A549 treated with DMSO at 1 μM for 4 hours (cell line): ENCODE measurements around the gene ZNRD2. TPM values are rescaled to one million over a fixed set of nuclear protein-coding genes. Genes with fewer than 3 reads are reported as not detected.

Source experiments
- total RNA-seq: library from RNA; stranded (reverse); fragments of 200-300 nt; extraction: Qiagen RNA extraction; gene quantifications from 5 replicates; pipeline ENCODE4 v1.2.3, GENCODE V29; 2022; ENCODE audit warnings: low read depth

ZNRD2 gene
- 64.8 to 81.6 TPM (median 75.2 TPM) in 5 replicates for total RNA-seq

DNA sequence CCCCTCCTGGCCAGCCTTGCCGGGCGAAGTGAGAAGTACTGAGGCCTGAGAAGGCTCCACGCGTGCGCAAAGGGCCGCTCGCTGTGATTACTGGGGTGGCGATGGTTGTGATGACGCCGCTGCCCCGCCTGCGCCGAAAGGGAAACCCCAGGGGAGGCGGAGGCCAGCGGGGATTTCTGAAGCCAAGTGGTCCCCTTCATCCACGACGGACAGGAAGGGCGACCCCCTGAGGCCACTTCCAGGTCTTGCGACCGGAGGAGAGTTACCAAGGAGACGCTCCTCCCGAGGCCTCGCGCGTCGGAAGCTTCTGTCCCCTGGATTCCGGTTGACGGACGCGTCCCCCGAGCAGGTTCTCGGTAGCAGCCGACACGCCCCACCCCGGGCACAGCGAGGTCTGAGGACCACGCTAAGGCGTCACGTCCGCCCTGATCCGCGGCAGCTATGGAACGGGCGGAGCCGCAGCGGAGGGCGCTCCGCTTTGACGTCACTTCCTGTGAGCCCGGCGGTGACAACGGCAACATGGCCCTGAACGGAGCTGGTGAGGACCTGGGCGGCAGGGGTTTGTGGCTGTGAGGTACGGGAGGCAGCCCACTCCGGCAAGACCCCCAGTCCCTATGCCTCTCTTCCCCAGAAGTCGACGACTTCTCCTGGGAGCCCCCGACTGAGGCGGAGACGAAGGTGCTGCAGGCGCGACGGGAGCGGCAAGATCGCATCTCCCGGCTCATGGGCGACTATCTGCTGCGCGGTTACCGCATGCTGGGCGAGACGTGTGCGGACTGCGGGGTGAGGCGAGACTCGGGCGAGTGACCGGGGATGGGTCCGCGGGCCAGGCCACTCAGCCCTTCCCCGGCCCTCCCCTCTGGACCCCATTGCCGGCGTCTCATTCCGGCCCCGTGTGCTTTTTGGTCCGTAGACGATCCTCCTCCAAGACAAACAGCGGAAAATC, at the start of gene ZNRD2:
TSS of gene ZNRD2 (plus strand) at position 505 of the 946 bp plus-strand sequence. CDS start at position 520, 15 bp downstream.

GRCh38 chr11:65524741-65525545, 45.3 kb upstream of the ZNRD2 start, which contains the start of gene SCYL1:
SCYL1 (plus strand) TSS chr11:65525083; CDS start chr11:65525154, 71 bp downstream.

GRCh38 chr11:65558002-65558929, 12.0 kb upstream of the ZNRD2 start, which contains the start of gene LTBP3:
LTBP3 (minus strand) TSS chr11:65558359; CDS start chr11:65557959, 400 bp downstream.

DNA sequence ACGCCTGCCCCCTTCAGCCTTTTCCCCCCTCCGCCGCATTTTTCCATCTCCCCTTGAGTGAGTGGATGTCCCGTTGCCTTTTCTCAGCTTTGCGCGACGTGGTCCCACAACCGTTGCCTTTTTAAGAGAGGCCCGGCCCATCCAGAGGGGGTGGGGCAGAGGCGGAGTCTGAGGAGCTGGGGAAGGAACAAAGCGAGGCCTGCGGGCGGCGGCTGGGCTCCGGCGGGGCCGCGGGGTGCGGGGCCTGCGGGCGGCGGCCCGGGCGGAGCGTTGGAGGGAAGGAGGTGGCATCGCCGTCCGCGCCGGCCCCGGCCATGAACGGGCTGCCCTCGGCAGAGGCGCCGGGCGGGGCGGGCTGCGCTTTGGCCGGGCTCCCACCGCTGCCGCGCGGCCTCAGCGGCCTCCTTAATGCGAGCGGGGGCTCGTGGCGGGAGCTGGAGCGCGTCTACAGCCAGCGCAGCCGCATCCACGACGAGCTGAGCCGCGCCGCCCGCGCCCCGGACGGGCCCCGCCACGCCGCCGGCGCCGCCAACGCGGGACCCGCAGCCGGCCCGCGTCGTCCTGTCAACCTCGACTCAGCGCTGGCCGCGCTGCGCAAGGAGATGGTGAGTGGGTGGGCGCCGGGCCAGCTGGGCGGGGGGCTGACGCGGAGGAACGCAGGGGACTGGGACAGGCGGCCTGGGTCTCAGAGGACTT, 2.2 kb downstream of the ZNRD2 start, which contains the start of gene FAM89B:
TSS of gene FAM89B (plus strand) at position 183 of the 696 bp plus-strand sequence. CDS start at position 315, 132 bp downstream.

GRCh38 chr11:65575568-65576231, 5.4 kb downstream of the ZNRD2 start, which contains the start of gene EHBP1L1:
EHBP1L1 (plus strand) TSS chr11:65576053; CDS start chr11:65576303, 250 bp downstream.

GRCh38 chr11:65595543-65596281, 25.4 kb downstream of the ZNRD2 start, which contains the start of gene KCNK7:
KCNK7 (minus strand) TSS chr11:65595800; CDS start chr11:65595772, 28 bp downstream.

DNA sequence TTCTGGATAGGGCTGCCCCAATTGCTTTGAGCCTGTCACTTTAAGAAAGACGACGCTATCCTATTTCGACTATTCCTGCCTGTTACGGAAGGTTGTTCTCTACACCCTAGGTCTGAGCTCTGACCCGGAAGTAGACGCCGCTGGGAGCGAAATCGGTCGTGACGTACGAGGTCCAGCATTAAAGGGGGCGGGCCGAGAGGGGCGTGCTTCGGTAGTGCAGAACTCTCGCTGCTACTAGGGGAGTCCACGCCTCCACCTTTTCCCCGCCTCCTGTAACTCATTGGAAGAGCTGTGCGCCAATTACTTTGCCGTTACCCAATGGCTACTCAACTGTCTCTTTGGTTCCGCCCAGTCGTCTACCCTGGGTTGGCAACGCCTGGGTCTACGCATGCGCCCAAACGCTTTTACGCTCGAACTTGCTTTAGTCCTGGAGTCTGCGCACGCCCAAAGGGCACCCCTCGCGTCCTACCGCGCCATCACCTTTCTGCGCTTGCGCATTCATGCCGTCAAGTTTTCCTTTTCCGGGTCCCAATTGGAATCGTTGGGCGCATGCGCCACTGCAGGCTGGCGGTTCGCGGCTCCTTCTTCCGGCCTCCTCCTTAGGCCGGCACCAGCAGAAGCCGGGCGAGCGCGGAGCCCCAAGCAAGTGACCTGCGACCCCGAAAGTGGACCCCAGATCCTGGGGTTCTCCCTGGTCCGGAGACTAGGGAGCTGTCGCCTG, 45.1 kb downstream of the ZNRD2 start, which contains the start of gene PCNX3:
TSS of gene PCNX3 (plus strand) at position 548 of the 721 bp plus-strand sequence. CDS start 536 bp downstream, outside the sequence.

Other genes with a start within 250 kb of the ZNRD2 start
- 39.6 to 46.0 TPM (median 41.1 TPM) in 5 replicates for gene DPF2, start 236.6 kb upstream of the ZNRD2 start, total RNA-seq
- 0.65 to 1.00 TPM (median 0.86 TPM) in 5 replicates for gene TIGD3, start 215.7 kb upstream of the ZNRD2 start, total RNA-seq
- 10.5 to 12.9 TPM (median 11.5 TPM) in 5 replicates for gene SLC25A45, start 187.8 kb upstream of the ZNRD2 start, total RNA-seq
- 42.5 to 52.5 TPM (median 51.4 TPM) in 5 replicates for gene FRMD8, start 183.8 kb upstream of the ZNRD2 start, total RNA-seq
- 133 to 221 TPM (median 217 TPM) in 5 replicates for gene NEAT1, start 147.7 kb upstream of the ZNRD2 start, total RNA-seq
- 47.2 to 76.6 TPM (median 61.1 TPM) in 5 replicates for gene MALAT1, start 71.4 kb upstream of the ZNRD2 start, total RNA-seq
- 47.1 to 63.4 TPM (median 58.1 TPM) in 5 replicates for gene SCYL1, start 45.4 kb upstream of the ZNRD2 start, total RNA-seq
- 92.6 to 142 TPM (median 111 TPM) in 5 replicates for gene LTBP3, start 12.1 kb upstream of the ZNRD2 start, total RNA-seq
- 29.8 to 56.2 TPM (median 48.0 TPM) in 5 replicates for gene FAM89B, start 2.1 kb downstream of the ZNRD2 start, total RNA-seq
- gene EHBP1L1, start 5.6 kb downstream of the ZNRD2 start, total RNA-seq: 35.8 to 46.9 TPM (median 39.7 TPM) in 5 replicates
- gene KCNK7, start 25.3 kb downstream of the ZNRD2 start, total RNA-seq: 0.11 to 2.2 TPM (median 0.31 TPM) in 5 replicates
- gene MAP3K11, start 43.7 kb downstream of the ZNRD2 start, total RNA-seq: 44.1 to 59.2 TPM (median 50.6 TPM) in 5 replicates
- gene PCNX3, start 45.3 kb downstream of the ZNRD2 start, total RNA-seq: 29.3 to 41.5 TPM (median 36.7 TPM) in 5 replicates
- 9.7 to 22.5 TPM (median 18.8 TPM) in 5 replicates for gene SIPA1, start 67.6 kb downstream of the ZNRD2 start, total RNA-seq
- 74.4 to 83.8 TPM (median 81.1 TPM) in 5 replicates for gene RELA, start 92.4 kb downstream of the ZNRD2 start, total RNA-seq
- gene KAT5, start 141.8 kb downstream of the ZNRD2 start, total RNA-seq: 44.8 to 54.2 TPM (median 47.0 TPM) in 5 replicates
- gene RNASEH2C, start 150.3 kb downstream of the ZNRD2 start, total RNA-seq: 23.8 to 48.1 TPM (median 44.1 TPM) in 5 replicates
- 10.0 to 13.8 TPM (median 11.8 TPM) in 5 replicates for gene AP5B1, start 210.5 kb downstream of the ZNRD2 start, total RNA-seq
- gene OVOL1, start 216.6 kb downstream of the ZNRD2 start, total RNA-seq: 0.02 to 0.08 TPM (median 0.02 TPM) in 3 of 5 replicates, not detected in the others